ENCODE data around the gene SYT1.

The SYT1 gene

DNA sequence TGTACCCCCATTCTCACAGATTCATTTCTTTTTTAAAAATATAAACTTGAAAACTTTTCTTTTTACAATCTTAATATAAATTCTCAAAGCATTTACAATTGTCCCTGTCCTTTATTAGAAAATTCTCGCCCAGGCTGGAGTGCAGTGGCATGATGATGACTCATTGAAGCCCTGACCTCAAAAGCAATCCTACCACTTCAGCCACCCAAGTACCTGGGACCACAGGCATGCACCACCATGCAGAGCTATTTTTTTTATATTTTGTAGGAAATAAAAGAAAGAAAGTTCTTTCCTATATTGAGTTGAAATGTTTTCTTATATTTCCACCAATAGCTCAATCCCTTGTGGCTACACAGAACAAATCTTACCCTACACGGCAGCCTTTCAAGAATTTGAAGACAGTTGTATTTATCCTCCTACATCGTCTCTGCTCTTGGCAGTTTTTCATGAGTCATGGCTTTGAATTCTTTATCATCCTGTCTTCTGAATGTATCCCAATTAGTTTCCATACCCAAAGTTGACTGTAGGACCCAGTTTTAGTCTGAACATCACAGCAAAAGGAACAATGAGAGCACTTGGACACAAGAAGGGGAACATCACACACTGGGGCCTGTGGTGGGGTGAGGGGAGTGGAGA lies 52.4 kb downstream of the SYT1 start:
- DNase-seq (ENCODE audit: extremely low spot score) = no peak
- ChIA-PET CTCF (no interaction called here), POLR2A (no interaction called here)
- TF ChIP-seq, protein P1, sequence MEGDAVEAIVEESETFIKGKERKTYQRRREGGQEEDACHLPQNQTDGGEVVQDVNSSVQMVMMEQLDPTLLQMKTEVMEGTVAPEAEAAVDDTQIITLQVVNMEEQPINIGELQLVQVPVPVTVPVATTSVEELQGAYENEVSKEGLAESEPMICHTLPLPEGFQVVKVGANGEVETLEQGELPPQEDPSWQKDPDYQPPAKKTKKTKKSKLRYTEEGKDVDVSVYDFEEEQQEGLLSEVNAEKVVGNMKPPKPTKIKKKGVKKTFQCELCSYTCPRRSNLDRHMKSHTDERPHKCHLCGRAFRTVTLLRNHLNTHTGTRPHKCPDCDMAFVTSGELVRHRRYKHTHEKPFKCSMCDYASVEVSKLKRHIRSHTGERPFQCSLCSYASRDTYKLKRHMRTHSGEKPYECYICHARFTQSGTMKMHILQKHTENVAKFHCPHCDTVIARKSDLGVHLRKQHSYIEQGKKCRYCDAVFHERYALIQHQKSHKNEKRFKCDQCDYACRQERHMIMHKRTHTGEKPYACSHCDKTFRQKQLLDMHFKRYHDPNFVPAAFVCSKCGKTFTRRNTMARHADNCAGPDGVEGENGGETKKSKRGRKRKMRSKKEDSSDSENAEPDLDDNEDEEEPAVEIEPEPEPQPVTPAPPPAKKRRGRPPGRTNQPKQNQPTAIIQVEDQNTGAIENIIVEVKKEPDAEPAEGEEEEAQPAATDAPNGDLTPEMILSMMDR (IDR thresholded peaks at IDR 0.05; ENCODE audit: control extremely low read depth, extremely low read depth, low read depth, missing control alignments) = no peak

DNA sequence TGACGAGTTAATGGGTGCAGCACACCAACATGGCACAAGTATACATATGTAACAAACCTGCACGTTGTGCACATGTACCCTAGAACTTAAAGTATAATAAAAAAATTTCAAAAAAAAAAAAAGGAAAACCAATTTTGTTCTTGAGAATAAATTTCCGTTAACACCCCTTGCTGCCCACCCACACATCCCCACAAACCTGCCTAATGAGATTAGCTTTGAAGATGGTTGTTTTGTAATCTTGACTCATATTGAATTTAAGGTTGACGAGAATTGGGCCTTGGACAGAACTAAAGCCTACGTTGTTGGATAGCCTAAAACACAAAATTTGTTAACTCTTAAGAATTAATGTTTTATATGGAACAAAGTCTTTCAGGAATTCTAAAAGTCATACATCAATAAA lies 52.9 kb downstream of the SYT1 start:
- CTCF ChIA-PET = no interaction called here
- no peak for DNase-seq (ENCODE audit: extremely low spot score)
- TF ChIP-seq, protein P1 (IDR thresholded peaks at IDR 0.05; ENCODE audit: control extremely low read depth, extremely low read depth, low read depth, missing control alignments) = no peak
- POLR2A ChIA-PET = no interaction called here

DNA sequence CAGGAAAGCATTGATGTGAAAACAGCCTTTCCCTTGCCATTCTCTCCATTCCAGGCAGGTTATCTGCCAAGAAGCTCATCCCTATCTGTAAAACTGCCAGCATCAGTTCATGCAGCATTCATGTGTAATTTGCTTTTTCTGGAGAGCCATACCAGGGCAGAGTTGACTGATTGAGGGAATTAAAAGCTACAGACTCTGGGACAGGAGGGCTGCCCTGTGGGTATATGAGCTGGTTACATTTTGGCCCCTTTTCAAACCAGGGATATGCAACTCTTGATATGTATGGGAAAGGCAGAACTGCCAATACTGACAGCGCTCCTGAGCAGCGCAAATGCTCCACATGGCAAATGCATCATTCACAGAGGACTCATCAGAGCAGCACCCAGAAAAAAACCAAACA lies 53.7 kb downstream of the SYT1 start:
- CTCF ChIA-PET = no interaction called here
- TF ChIP-seq, protein P1 (IDR thresholded peaks at IDR 0.05; ENCODE audit: control extremely low read depth, extremely low read depth, low read depth, missing control alignments) = no peak
- POLR2A ChIA-PET = no interaction called here
- DNase-seq (ENCODE audit: extremely low spot score) = no peak

DNA sequence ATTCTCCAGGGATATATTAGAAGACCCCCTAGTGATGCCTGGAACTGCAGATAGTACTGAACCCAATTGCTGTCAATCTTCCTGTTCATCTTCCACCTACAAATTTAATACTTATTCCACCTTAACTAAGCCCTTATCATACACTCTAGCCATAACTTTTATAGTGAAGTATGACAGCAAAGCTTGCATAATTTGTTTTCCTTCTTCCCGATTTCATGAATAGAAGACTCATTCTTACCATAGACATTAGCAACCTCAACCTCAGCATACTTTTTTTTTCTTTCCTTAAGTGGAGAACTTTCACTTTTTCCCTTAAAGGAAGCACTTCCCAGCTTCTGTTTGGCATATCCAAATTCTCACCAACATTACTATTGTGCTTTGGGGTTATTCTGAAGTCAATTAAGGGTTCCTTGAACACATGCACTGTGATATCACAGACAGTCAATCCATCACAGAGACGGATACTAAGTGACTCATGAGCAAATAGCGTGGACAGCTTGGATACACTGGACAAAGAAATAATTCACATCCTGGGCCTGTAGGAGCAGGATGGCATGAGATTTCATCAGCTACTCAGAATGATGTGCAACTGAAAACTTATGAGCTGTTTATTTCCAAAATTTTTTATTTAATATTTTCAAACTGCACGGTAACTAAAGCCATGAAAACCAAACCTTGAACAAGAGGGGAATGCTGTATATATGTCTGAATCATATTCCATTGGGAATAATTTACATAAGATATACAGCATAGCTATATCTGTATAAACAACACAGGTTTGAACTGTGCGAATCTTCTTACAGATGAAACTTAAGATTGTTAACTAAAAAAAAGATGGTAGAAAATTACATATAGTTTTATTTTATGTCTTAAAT lies 63.9 kb downstream of the SYT1 start:
- ChIA-PET CTCF (interaction anchor here (0.7 to 4.4 kb wide), 4 partner anchors 9 to 19 kb away, joined by 3 to 12 read pairs (median 4); no protein-coding TSS in a partner anchor), POLR2A (no interaction called here)
- no peak for DNase-seq (ENCODE audit: extremely low spot score)

DNA sequence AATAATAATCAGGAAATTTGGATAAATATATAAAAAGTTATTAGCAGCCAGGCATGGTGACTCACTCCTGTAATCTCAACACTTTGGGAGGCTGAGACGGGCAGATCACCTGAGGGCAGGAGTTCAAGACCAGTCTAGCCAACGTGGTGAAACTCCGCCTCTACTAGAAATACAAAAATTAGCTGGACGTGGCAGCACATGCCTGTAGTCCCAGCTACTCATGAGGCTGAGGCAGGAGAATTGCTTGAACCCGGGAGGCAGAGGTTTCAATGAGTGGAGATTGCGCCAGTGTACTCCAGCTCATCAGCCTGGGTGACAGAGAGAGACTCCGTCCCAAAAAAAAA lies 64.5 kb downstream of the SYT1 start:
- CTCF ChIA-PET = interaction anchor here (0.9 to 4.4 kb wide), 3 partner anchors 9 to 14 kb away, joined by 4 to 12 read pairs (median 5); no protein-coding TSS in a partner anchor
- DNase-seq (ENCODE audit: extremely low spot score) = no peak
- POLR2A ChIA-PET = no interaction called here
- TF ChIP-seq, protein P1 (IDR thresholded peaks at IDR 0.05; ENCODE audit: control extremely low read depth, extremely low read depth, low read depth, missing control alignments) = no peak

More for the DNA sequence above, 63.9 kb downstream of the SYT1 start:
- TF ChIP-seq, protein P1 (IDR thresholded peaks at IDR 0.05; ENCODE audit: control extremely low read depth, extremely low read depth, low read depth, missing control alignments) = no peak

DNA sequence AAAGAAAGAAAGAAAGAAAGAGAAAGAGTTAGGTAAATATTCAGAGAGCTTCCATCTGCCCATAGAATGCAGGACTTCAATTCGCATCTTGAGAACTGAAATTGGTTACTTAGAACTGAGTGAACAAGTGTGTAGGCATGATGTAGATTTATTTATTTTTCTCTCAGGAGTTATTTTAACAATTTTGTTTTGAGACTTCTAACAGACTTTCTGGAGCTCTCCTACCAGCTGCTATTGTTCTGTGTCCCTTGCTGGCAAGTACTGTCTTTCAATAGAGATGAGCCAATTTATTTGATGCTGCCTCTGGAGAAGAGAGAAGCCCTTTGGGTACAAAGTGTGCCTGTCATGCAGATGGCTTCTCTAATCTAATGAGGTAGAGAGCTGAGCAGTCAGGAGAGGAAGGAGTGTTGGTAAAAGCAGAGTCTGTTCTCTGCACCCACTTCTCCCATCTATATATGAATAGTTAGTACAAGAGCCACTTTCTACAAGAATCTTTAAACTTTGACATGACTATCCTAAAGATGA lies 67.0 kb downstream of the SYT1 start:
- ChIA-PET POLR2A (no interaction called here), CTCF (interaction anchor here (0.7 to 4.4 kb wide), 4 partner anchors 8 to 32 kb away, joined by 3 to 12 read pairs (median 3); no protein-coding TSS in a partner anchor)

More for the DNA sequence above, 67.0 kb downstream of the SYT1 start:
- DNase-seq (ENCODE audit: extremely low spot score) = no peak
- TF ChIP-seq, protein P1 (IDR thresholded peaks at IDR 0.05; ENCODE audit: control extremely low read depth, extremely low read depth, low read depth, missing control alignments) = no peak
